K562 (cell line): Measurements from ENCODE around the gene TM7SF2. TPM values are rescaled to one million over a fixed set of nuclear protein-coding genes. Genes with fewer than 3 reads are reported as not detected.

Experiments
- MAFG ChIP-seq: fragments of 450-650 bp; conservative IDR thresholded peaks from 2 replicates; pipeline ENCODE4 v1.6.1; 2016; ENCODE audit warnings: missing genetic modification characterization, missing compliant biosample characterization
- ZNF197 ChIP-seq: fragments of 200-800 bp; sonication (Bioruptor generic); IDR thresholded peaks from 2 replicates; pipeline ENCODE4 v1.6.1; 2016; ENCODE audit warnings: low read depth, missing genetic modification characterization, missing compliant biosample characterization
- polyA plus RNA-seq, 8 experiments: library from polyadenylated mRNA; depleted of rRNA in 4 of 8; stranded (reverse) in 5 of 8; unstranded in 3 of 8; fragments of >200 nt; fragmentation: Nextera tagmentation in 2 of 8; fragmentation: Illumina TruSeq in 1 of 8; extraction: Ambion mirVana in 2 of 8; extraction: Trizol in 1 of 8; gene quantifications; 2 replicates each; pipeline versions ENCODE4 v1.2.1 to v1.2.3, GENCODE V29; 2011 to 2014; ENCODE audit warnings: inconsistent platforms in 1 of 8, missing spikeins in 1 of 8
- total RNA-seq, 7 experiments: library from RNA; depleted of rRNA in 6 of 7; stranded (reverse); fragments of >200 nt in 6 of 7; fragmentation: Illumina TruSeq in 2 of 7; extraction: Trizol in 2 of 7; gene quantifications; 2 replicates each; pipeline versions ENCODE4 v1.2.1 to v1.2.3, GENCODE V29; 2011 to 2021; ENCODE audit warnings: low replicate concordance in 1 of 7
- TF ChIP-seq, protein P1 (sequence below): fragments of 450-650 bp; IDR thresholded peaks from 2 replicates; pipeline ENCODE4 v1.6.1; 2016; ENCODE audit warnings: mild to moderate bottlenecking, moderate library complexity

Gene TM7SF2
- total and polyA plus RNA-seq, 9 of the 15 experiments (the other 6 are each of a cell fraction or from before 2014, with no cell fraction given) = 1.2 to 22.0 (median 14.3) TPM

DNA sequence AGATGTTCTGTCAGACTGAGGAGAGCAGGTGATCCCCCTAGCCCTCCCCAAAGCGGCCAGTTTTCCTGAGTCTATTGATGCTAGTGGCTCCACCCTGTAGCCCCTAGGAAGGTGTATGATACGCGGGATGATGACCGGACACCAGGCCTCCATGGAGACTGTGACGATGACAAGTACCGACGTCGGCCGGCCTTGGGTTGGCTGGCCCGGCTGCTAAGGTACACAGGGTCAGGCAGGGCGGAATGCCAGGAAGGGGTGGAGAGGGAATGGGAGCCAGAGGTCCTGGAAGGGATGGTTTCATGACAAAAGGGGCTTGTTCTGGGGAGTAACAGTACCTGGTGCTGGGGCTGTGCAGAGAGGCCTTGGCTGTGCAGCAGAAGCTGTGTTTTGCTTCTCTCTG, 24.5 kb upstream of the TM7SF2 start (continued):
- TF ChIP-seq, protein P1, sequence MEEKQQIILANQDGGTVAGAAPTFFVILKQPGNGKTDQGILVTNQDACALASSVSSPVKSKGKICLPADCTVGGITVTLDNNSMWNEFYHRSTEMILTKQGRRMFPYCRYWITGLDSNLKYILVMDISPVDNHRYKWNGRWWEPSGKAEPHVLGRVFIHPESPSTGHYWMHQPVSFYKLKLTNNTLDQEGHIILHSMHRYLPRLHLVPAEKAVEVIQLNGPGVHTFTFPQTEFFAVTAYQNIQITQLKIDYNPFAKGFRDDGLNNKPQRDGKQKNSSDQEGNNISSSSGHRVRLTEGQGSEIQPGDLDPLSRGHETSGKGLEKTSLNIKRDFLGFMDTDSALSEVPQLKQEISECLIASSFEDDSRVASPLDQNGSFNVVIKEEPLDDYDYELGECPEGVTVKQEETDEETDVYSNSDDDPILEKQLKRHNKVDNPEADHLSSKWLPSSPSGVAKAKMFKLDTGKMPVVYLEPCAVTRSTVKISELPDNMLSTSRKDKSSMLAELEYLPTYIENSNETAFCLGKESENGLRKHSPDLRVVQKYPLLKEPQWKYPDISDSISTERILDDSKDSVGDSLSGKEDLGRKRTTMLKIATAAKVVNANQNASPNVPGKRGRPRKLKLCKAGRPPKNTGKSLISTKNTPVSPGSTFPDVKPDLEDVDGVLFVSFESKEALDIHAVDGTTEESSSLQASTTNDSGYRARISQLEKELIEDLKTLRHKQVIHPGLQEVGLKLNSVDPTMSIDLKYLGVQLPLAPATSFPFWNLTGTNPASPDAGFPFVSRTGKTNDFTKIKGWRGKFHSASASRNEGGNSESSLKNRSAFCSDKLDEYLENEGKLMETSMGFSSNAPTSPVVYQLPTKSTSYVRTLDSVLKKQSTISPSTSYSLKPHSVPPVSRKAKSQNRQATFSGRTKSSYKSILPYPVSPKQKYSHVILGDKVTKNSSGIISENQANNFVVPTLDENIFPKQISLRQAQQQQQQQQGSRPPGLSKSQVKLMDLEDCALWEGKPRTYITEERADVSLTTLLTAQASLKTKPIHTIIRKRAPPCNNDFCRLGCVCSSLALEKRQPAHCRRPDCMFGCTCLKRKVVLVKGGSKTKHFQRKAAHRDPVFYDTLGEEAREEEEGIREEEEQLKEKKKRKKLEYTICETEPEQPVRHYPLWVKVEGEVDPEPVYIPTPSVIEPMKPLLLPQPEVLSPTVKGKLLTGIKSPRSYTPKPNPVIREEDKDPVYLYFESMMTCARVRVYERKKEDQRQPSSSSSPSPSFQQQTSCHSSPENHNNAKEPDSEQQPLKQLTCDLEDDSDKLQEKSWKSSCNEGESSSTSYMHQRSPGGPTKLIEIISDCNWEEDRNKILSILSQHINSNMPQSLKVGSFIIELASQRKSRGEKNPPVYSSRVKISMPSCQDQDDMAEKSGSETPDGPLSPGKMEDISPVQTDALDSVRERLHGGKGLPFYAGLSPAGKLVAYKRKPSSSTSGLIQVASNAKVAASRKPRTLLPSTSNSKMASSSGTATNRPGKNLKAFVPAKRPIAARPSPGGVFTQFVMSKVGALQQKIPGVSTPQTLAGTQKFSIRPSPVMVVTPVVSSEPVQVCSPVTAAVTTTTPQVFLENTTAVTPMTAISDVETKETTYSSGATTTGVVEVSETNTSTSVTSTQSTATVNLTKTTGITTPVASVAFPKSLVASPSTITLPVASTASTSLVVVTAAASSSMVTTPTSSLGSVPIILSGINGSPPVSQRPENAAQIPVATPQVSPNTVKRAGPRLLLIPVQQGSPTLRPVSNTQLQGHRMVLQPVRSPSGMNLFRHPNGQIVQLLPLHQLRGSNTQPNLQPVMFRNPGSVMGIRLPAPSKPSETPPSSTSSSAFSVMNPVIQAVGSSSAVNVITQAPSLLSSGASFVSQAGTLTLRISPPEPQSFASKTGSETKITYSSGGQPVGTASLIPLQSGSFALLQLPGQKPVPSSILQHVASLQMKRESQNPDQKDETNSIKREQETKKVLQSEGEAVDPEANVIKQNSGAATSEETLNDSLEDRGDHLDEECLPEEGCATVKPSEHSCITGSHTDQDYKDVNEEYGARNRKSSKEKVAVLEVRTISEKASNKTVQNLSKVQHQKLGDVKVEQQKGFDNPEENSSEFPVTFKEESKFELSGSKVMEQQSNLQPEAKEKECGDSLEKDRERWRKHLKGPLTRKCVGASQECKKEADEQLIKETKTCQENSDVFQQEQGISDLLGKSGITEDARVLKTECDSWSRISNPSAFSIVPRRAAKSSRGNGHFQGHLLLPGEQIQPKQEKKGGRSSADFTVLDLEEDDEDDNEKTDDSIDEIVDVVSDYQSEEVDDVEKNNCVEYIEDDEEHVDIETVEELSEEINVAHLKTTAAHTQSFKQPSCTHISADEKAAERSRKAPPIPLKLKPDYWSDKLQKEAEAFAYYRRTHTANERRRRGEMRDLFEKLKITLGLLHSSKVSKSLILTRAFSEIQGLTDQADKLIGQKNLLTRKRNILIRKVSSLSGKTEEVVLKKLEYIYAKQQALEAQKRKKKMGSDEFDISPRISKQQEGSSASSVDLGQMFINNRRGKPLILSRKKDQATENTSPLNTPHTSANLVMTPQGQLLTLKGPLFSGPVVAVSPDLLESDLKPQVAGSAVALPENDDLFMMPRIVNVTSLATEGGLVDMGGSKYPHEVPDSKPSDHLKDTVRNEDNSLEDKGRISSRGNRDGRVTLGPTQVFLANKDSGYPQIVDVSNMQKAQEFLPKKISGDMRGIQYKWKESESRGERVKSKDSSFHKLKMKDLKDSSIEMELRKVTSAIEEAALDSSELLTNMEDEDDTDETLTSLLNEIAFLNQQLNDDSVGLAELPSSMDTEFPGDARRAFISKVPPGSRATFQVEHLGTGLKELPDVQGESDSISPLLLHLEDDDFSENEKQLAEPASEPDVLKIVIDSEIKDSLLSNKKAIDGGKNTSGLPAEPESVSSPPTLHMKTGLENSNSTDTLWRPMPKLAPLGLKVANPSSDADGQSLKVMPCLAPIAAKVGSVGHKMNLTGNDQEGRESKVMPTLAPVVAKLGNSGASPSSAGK = no peak
- TF ChIP-seq MAFG (tag) (no peak), ZNF197 (no peak)
